Osteocyte (in vitro differentiated cells): ENCODE measurements around the gene MRPS30. TPM values are rescaled to one million over a fixed set of nuclear protein-coding genes. Genes with fewer than 3 reads are reported as not detected.

Experiments
- DNase-seq: peaks from one replicate; pipeline ENCODE4 v3.0.0; 2021; ENCODE audit warnings: mixed read lengths; ENCODE audit not compliant: unreplicated experiment; ENCODE audit errors: extremely low spot score
- H3K27ac Mint-ChIP-seq: one replicate; pipeline ENCODE4 v1.8.0; 2021; ENCODE audit warnings: mild to moderate bottlenecking, mixed read lengths; ENCODE audit not compliant: unreplicated experiment
- H3K27me3 Mint-ChIP-seq: one replicate; pipeline ENCODE4 v1.8.0; 2021; ENCODE audit warnings: mixed read lengths; ENCODE audit not compliant: unreplicated experiment
- H3K36me3 Mint-ChIP-seq: one replicate; pipeline ENCODE4 v1.8.0; 2021; ENCODE audit warnings: mixed read lengths; ENCODE audit not compliant: unreplicated experiment
- H3K4me1 Mint-ChIP-seq: one replicate; pipeline ENCODE4 v1.8.0; 2021; ENCODE audit warnings: mixed read lengths; ENCODE audit not compliant: unreplicated experiment
- H3K4me3 Mint-ChIP-seq: one replicate; pipeline ENCODE4 v1.8.0; 2021; ENCODE audit warnings: mild to moderate bottlenecking, moderate library complexity, mixed read lengths; ENCODE audit not compliant: unreplicated experiment
- H3K9me3 Mint-ChIP-seq: one replicate; pipeline ENCODE4 v1.8.0; 2021; ENCODE audit warnings: mixed read lengths; ENCODE audit not compliant: unreplicated experiment
- CTCF ChIP-seq: fragments of 200-600 bp; sonication (generic); IDR thresholded peaks from 2 replicates; pipeline ENCODE4 v1.5.0; 2021; ENCODE audit warnings: antibody characterized with exemption, mild to moderate bottlenecking, moderate library complexity
- total RNA-seq: library from RNA; stranded (reverse); gene quantifications from 2 replicates; pipeline ENCODE4 v1.2.1, GENCODE V29; 2021

The MRPS30 gene
- total RNA-seq, 1 donor from 2014 or later: 40.2 TPM

DNA sequence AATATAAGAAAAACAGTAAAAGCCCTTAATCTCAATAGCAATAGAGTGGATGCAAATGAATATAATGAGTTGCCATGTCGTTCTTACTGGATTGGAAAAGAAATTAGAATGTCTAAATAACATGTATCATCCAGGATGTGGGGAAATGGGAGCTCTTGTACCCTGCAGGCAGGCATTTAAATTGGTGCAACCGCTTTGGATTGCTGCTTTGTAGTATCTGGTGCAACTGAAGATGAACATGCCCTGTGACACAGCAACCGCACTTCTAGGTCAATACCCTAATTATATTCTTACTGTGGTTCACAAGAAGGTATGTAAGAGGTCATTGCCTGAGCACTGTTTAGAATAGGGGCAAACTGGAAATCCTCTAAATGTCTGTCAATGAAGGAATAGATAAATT lies 18.9 kb downstream of the MRPS30 start:
- peaks cover 5% of the 10 kb centered on the region for H3K36me3 Mint-ChIP-seq

DNA sequence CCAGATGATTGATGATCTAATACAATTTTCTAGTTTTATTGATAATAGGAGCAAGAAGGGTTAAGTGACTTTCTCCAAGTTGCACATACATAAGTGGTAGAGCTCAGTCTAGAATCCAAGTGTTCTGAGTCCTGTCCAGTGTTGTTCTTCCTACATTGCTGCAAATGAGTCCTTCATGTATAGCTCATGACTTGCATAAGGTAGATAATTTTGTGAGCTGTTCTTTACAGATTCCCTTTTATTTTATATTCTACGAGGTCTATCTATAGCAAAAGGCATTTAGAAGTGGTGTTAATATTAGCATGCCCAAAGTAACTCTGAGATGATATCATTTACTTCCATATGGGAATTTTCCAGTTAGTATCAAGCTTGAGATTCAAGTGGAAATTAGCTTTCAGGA lies 20.0 kb downstream of the MRPS30 start:
- Mint-ChIP-seq H3K27me3 (no peaks in the 10 kb centered on the region), H3K4me1 (no peaks in the 10 kb centered on the region), H3K27ac (no peak overlapping the region), H3K4me3 (no peak overlapping the region), H3K36me3 (peaks cover 5% of the 10 kb centered on the region), H3K9me3 (no peaks in the 10 kb centered on the region)
- DNase-seq: no peak
- TF ChIP-seq CTCF: no peak

More for the DNA sequence above, 18.9 kb downstream of the MRPS30 start:
- no peaks in the 10 kb centered on the region for H3K27me3 Mint-ChIP-seq
- no peak for TF ChIP-seq CTCF
- H3K4me1 Mint-ChIP-seq: no peaks in the 10 kb centered on the region
- no peak overlapping the region for H3K4me3 Mint-ChIP-seq
- H3K27ac Mint-ChIP-seq: no peak overlapping the region
- DNase-seq: no peak
- no peaks in the 10 kb centered on the region for H3K9me3 Mint-ChIP-seq

DNA sequence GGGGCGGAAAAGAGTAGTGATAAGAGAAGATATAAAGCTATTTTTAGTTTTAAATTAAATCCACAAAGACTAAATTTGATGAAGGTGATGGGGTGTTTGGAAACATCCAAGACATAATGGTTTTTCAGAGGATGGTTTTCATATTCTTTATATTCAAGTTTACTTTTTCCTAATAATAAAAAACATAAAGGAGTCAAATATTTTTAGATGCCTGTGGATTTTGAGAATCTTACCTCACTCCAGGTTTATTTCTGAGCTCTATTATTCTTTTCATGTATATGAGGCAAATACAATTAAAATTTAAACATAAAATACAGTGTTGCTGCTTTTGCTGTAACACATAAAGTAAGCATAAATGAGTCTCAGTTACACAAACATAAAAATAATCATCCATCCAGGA lies 22.2 kb downstream of the MRPS30 start:
- H3K36me3 Mint-ChIP-seq: no peaks in the 10 kb centered on the region
- no peak for TF ChIP-seq CTCF
- peaks cover 3% of the 10 kb centered on the region for H3K9me3 Mint-ChIP-seq
- H3K27me3 Mint-ChIP-seq: no peaks in the 10 kb centered on the region
- H3K4me1 Mint-ChIP-seq: no peaks in the 10 kb centered on the region
- DNase-seq: no peak
- H3K27ac Mint-ChIP-seq: no peak overlapping the region
- no peak overlapping the region for H3K4me3 Mint-ChIP-seq

- no peak for DNase-seq
- Mint-ChIP-seq H3K9me3 (peaks cover 4% of the 10 kb centered on the region), H3K27me3 (no peaks in the 10 kb centered on the region), H3K36me3 (no peaks in the 10 kb centered on the region), H3K4me1 (no peaks in the 10 kb centered on the region), H3K4me3 (no peak overlapping the region), H3K27ac (no peak overlapping the region)
- TF ChIP-seq CTCF: no peak
These were observed 24.5 kb downstream of the MRPS30 start for GRCh38 chr5:44833249-44833648.

DNA sequence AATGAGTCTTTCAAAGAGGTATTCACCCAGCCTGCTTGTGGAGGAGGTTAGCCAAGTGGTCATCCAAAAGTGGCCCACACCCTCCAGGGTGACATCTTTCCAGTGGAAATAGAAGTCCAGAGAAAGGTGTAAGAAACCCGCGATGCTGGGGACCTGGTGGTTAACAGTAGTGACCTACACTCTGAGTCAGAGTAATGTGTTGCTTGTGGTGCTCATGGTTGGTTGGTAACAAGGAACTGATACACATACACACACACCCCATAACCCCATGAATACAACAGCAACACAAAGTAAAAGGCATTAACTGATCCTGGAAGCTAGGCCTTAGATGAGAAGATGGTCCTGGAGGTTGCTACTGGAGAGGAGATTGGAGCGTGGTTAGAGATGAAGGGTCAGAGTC lies 26.9 kb downstream of the MRPS30 start:
- TF ChIP-seq CTCF: no peak
- no peak for DNase-seq
- H3K36me3 Mint-ChIP-seq: no peaks in the 10 kb centered on the region
- no peak overlapping the region for H3K27ac Mint-ChIP-seq
- H3K4me1 Mint-ChIP-seq: no peaks in the 10 kb centered on the region
- peaks cover 10% of the 10 kb centered on the region for H3K9me3 Mint-ChIP-seq
- H3K27me3 Mint-ChIP-seq: no peaks in the 10 kb centered on the region
- H3K4me3 Mint-ChIP-seq: no peak overlapping the region
